22Rv1 (cell line): ENCODE results near the gene GALNT7.

Experiments used
- ZFX ChIP-seq: fragments of 450-650 bp; IDR thresholded peaks from 2 replicates; pipeline ENCODE4 v1.6.1; 2017; ENCODE audit warnings: antibody characterized with exemption, borderline replicate concordance
- TF ChIP-seq, protein P1 (sequence below): fragments of 450-650 bp; IDR thresholded peaks from 2 replicates; pipeline ENCODE4 v1.5.1; 2017; ENCODE audit warnings: mild to moderate bottlenecking

GRCh38 chr4:173370130-173370476 lies 201.5 kb downstream of the GALNT7 start:
- TF ChIP-seq, protein P1, sequence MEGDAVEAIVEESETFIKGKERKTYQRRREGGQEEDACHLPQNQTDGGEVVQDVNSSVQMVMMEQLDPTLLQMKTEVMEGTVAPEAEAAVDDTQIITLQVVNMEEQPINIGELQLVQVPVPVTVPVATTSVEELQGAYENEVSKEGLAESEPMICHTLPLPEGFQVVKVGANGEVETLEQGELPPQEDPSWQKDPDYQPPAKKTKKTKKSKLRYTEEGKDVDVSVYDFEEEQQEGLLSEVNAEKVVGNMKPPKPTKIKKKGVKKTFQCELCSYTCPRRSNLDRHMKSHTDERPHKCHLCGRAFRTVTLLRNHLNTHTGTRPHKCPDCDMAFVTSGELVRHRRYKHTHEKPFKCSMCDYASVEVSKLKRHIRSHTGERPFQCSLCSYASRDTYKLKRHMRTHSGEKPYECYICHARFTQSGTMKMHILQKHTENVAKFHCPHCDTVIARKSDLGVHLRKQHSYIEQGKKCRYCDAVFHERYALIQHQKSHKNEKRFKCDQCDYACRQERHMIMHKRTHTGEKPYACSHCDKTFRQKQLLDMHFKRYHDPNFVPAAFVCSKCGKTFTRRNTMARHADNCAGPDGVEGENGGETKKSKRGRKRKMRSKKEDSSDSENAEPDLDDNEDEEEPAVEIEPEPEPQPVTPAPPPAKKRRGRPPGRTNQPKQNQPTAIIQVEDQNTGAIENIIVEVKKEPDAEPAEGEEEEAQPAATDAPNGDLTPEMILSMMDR: no peak
- TF ChIP-seq ZFX: no peak
